UCSD-AML1 (cell line): ENCODE data around the gene SFPQ.
"Not testable (repeated sequence)": the region's sequence is repeated elsewhere in the genome, so short reads cannot be mapped to it uniquely, and the experiment has no call there.

Experiments used
- DNase-seq: peaks from one replicate; lab custom pipeline; 2025; ENCODE audit not compliant: unreplicated experiment; lab: John Stamatoyannopoulos, UW

Gene SFPQ

DNA sequence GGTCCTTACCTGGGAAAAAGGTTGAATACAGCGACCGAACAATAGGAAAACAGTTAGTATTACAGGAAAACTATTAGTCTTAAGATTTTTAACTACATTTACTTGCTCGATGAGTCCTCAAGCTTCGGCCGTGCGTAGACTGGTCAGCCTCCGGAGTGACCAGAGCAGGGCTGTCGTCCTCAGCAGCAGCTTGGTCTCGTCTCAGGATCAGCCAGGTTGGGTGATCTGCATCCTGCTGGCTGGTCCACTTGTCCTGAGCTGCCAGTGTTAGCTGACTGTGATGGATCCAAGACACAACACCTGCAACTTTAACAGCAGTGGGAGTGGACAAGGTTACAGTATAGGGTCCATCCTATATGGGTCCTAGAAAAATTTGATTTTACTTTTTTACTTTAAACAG lies 50.2 kb downstream of the SFPQ start:
- DNase-seq = not testable (repeated sequence)

DNA sequence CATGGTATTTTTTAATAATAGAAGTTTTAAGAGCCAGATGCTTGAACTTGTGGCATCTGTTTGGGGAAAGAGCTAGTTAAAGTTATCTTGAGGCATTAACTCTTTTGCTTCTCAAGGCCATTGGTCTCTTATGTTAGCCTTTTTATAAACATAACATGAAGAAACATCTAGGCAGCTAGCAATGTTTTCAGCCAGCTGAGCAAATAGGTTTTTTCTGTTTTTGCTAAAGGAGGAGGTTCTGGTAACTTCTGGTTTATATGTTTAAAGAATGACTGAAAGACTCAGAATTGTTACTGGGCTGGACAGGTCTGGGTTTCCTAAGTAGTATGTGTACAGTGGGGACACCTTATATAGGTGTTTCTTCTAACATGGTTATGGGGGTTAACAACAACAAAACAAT lies 50.7 kb downstream of the SFPQ start:
- DNase-seq = not testable (repeated sequence)

DNA sequence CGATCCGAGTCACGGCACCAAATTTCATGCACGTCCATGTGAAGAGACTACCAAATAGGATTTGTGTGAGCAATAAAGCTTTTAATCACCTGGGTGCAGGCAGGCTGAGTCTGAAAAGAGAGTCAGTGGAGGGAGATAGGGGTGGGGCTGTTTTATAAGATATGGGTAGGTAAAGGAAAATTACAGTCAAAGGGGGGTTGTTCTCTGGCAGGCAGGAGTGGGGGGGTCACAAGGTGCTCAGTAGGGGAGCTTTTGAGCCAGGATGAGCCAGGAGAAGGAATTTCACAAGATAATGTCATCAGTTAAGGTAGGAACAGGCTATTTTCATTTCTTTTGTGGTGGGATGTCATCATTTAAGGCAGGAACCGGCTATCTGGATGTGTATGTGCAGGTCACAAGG lies 55.4 kb downstream of the SFPQ start:
- not testable (repeated sequence) for DNase-seq

DNA sequence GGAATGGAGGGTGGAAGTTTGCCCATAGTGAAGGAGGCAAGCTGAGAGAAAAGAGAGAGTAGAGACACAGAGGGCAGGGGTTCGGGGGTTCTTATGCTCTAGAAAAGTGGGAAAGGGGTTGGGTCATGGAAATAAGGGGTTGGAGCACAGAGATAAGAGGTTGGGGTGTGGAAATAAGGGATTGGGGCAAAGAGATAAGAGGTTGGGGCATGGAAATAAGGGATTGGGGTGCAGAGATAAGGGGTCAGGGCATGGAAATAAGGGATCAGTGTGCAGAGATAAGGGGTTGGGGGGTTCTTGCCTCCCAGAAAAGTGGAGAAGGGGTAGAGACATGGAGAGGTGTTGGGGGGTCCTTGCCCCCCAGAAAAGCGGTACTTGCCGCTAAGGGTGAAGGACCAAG lies 56.2 kb downstream of the SFPQ start:
- no peak for DNase-seq
